ENCODE results near the gene ITGBL1. TPM values are rescaled to one million over a fixed set of nuclear protein-coding genes. Genes with fewer than 3 reads are reported as not detected.

ITGBL1 gene
- total and polyA plus RNA-seq, 2 of the 8 experiments (the other 6 are each of a cell fraction or from before 2014, with no cell fraction given) = not detected

GRCh38 chr13:101523154-101524131 is 71.0 kb downstream of the ITGBL1 start:
- H3K4me2 ChIP-seq (ENCODE audit: insufficient read depth in 1 of 2, low read depth in 2 of 2, low read length in 2 of 2) = no peak overlapping the region
- H3K23ac ChIP-seq (ENCODE audit: insufficient read length) = no peak overlapping the region
- DNase-seq (ENCODE audit: low read depth in 1 of 2, low spot score in 2 of 2) (no peak), FAIRE-seq (no peak)
- H2AK5ac ChIP-seq (ENCODE audit: low read depth, low read length) = no peak overlapping the region
- no peaks in the 10 kb centered on the region for H3K36me3 ChIP-seq (ENCODE audit: control insufficient read depth in 2 of 4, insufficient read depth in 4 of 4, low read length in 3 of 4)
- ChIA-PET POLR2A (ENCODE audit: partially characterized antibody) (no interaction called here), CTCF (ENCODE audit: partially characterized antibody) (interaction anchor here (0.6 to 1.2 kb wide), 5 partner anchors 22 to 448 kb away, joined by 3 to 5 read pairs (median 3); no protein-coding TSS in a partner anchor)
- H3K18ac ChIP-seq (ENCODE audit: extremely low read depth, low read length) = no peak overlapping the region
- H2BK120ac ChIP-seq (replicated peaks; ENCODE audit: low read depth, low read length) = no peak overlapping the region
- no peak overlapping the region for H4K5ac ChIP-seq (ENCODE audit: insufficient read length, low read depth, low read length)
- no peaks in the 10 kb centered on the region for H3K27me3 ChIP-seq (replicated peaks in 1 of 4; ENCODE audit: control insufficient read depth in 3 of 4, extremely low read depth in 1 of 4, insufficient read depth in 3 of 4, low read length in 3 of 4)
- no peak overlapping the region for H3K14ac ChIP-seq (ENCODE audit: insufficient read length)
- no peak overlapping the region for H3K27ac ChIP-seq (ENCODE audit: low read depth, low read length)
- no peak overlapping the region for H2BK20ac ChIP-seq (ENCODE audit: low read length)
- no peak overlapping the region for H2BK5ac ChIP-seq (ENCODE audit: low read depth, low read length)
- H3K9ac ChIP-seq (replicated peaks in 1 of 4; ENCODE audit: extremely low read depth in 1 of 4, low read depth in 3 of 4, low read length in 3 of 4) = no peak overlapping the region
- 73% methylated on average over 8 of the region's 8 CpGs; no CpG with 5 or more reads in 1 of the 2 experiments for WGBS, 2 experiments (ENCODE audit: extremely low coverage in 1 of 2, insufficient coverage in 1 of 2, insufficient read length in 1 of 2, insufficient replicate concordance in 2 of 2, low coverage in 1 of 2, low lambda C conversion rate in 2 of 2, missing lambda C conversion rate in 1 of 2)
- H2BK12ac ChIP-seq (ENCODE audit: low read depth, low read length) = no peak overlapping the region
- no peak overlapping the region for H3K4me3 ChIP-seq (ENCODE audit: extremely low read depth in 1 of 4, insufficient read depth in 2 of 4, low read depth in 3 of 4, low read length in 4 of 4)
- H3K4me1 ChIP-seq (replicated peaks in 1 of 4; ENCODE audit: control insufficient read depth in 3 of 4, insufficient read depth in 4 of 4, low read length in 3 of 4) = no peaks in the 10 kb centered on the region
- H4K20me1 ChIP-seq (replicated peaks in 1 of 2; ENCODE audit: control insufficient read depth in 1 of 2, insufficient read depth in 2 of 2, low read length in 2 of 2) = no peaks in the 10 kb centered on the region
- H2BK15ac ChIP-seq (ENCODE audit: low read length) = no peak overlapping the region
- H4K91ac ChIP-seq (replicated peaks; ENCODE audit: insufficient read length, low read length) = no peak overlapping the region
- H3K79me1 ChIP-seq (ENCODE audit: low read depth, low read length) = no peaks in the 10 kb centered on the region
- no peak overlapping the region for H4K8ac ChIP-seq (ENCODE audit: extremely low read depth, insufficient read depth, low read length)
- H3K23me2 ChIP-seq (ENCODE audit: low read depth, low read length) = no peaks in the 10 kb centered on the region
- H3K9me3 ChIP-seq (ENCODE audit: insufficient read depth in 2 of 2, low read depth in 1 of 2, low read length in 1 of 2) = no peaks in the 10 kb centered on the region
- H3K56ac ChIP-seq (replicated peaks; ENCODE audit: insufficient read length, low read depth, low read length) = no peak overlapping the region
- TF ChIP-seq, protein P1, sequence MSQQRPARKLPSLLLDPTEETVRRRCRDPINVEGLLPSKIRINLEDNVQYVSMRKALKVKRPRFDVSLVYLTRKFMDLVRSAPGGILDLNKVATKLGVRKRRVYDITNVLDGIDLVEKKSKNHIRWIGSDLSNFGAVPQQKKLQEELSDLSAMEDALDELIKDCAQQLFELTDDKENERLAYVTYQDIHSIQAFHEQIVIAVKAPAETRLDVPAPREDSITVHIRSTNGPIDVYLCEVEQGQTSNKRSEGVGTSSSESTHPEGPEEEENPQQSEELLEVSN (IDR thresholded peaks at IDR 0.05) = no peak
- no peak for TF ChIP-seq SIN3A (conservative IDR thresholded peaks at IDR 0.05 in 1 of 2, IDR thresholded peaks at IDR 0.05 in 1 of 2; ENCODE audit: low read depth in 1 of 2, low read length in 2 of 2)
- TF ChIP-seq BCL11A (IDR thresholded peaks at IDR 0.05; ENCODE audit: low read depth in 2 of 2, low read length in 2 of 2) = no peak
- no peaks in the 10 kb centered on the region for H3K79me2 ChIP-seq (ENCODE audit: control insufficient read depth in 1 of 2, insufficient read depth in 2 of 2, low read length in 2 of 2)
- H2AFZ ChIP-seq (ENCODE audit: low read length) = 0 out of 2 replicates have a peak overlapping the region, but pooled peaks have one; percentile 32
- H3K4ac ChIP-seq (replicated peaks; ENCODE audit: insufficient read length, low read depth, low read length) = no peak overlapping the region
